ENCODE data around the gene SCAI. TPM values are rescaled to one million over a fixed set of nuclear protein-coding genes. Genes with fewer than 3 reads are reported as not detected.

Gene SCAI
- polyA plus RNA-seq (2012; ENCODE audit: insufficient read length, low read depth), result 2.1 TPM

DNA sequence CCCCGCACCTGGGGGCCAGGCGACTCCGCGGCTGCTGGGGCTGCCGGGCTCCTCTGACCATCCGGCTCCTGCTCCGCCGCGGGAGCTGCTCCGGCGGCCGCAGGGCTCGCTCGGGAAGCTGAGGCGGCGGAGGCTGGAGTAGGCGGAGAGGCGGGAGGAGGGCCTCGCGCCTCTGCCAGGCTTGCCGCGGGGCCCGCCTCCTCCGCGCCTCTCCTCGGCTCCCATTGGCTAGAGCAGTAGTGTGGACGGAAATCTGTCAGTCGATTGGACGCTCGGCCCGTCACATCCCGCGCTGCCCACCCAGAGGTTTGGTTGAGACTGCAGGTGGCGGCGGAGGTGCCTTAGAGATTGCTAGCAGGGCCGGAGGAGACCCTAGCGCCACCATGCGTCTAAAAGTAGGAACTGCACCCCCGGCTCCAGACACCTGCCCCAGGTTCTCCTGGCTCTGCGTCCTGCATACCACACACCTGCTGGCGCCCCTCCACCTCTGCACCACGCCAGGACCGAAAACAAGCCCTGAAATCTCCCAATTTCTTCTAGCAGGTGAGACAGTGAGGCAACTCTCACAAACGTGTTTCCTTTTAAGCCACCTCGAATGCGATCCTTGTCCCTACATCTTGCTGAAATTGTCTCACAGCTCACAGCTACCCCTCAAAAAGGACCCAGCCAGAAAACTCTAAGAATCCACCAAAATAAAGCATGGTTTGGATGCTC is at the start of gene SCAI:
Gene SCAI, minus strand, starts transcription at position 152 of the 714 bp plus-strand sequence. Its CDS starts 91 bp downstream, at position 61.
- TF ChIP-seq POLR2AphosphoS5 (IDR thresholded peaks at IDR 0.05; ENCODE audit: low read depth, low read length), result peak; percentile 58; the same call in 1 of the 2 replicates
- TF ChIP-seq SIN3A (IDR thresholded peaks at IDR 0.05; ENCODE audit: borderline replicate concordance, insufficient read depth, low read length), result no peak

GRCh38 chr9:125190361-125190801 is 47.1 kb upstream of the SCAI start:
- TF ChIP-seq POLR2AphosphoS5 (IDR thresholded peaks at IDR 0.05; ENCODE audit: low read depth, low read length), result no peak
- TF ChIP-seq REST (IDR thresholded peaks at IDR 0.05; ENCODE audit: insufficient read depth in 1 of 2, low read depth in 2 of 2, low read length in 2 of 2), result no peak
- no peak for TF ChIP-seq FOXP2 (optimal IDR thresholded peaks at IDR 0.05; ENCODE audit: borderline replicate concordance, extremely low read depth, extremely low read length, insufficient read depth)
- TF ChIP-seq SIN3A (IDR thresholded peaks at IDR 0.05; ENCODE audit: borderline replicate concordance, insufficient read depth, low read length), result no peak
- no peak for TF ChIP-seq TAF1 (IDR thresholded peaks at IDR 0.05; ENCODE audit: borderline replicate concordance, insufficient read depth, low read length)

- TF ChIP-seq REST (IDR thresholded peaks at IDR 0.05; ENCODE audit: insufficient read depth in 1 of 2, low read depth in 2 of 2, low read length in 2 of 2) (peak in 1 of 2 experiments; percentile 10; a peak in 1 of 4 replicates), SIN3A (IDR thresholded peaks at IDR 0.05; ENCODE audit: borderline replicate concordance, insufficient read depth, low read length) (no peak), FOXP2 (optimal IDR thresholded peaks at IDR 0.05; ENCODE audit: borderline replicate concordance, extremely low read depth, extremely low read length, insufficient read depth) (peak; percentile 59), POLR2AphosphoS5 (IDR thresholded peaks at IDR 0.05; ENCODE audit: low read depth, low read length) (peak; percentile 66), TAF1 (IDR thresholded peaks at IDR 0.05; ENCODE audit: borderline replicate concordance, insufficient read depth, low read length) (0 out of 2 replicates have a peak, but pooled peaks have one; percentile 51)
These were observed 46.3 kb upstream of the SCAI start, which contains the start of gene PPP6C for GRCh38 chr9:125189361-125190289. Gene PPP6C (minus strand): TSS chr9:125189803. CDS start chr9:125189718, 85 bp downstream.

DNA sequence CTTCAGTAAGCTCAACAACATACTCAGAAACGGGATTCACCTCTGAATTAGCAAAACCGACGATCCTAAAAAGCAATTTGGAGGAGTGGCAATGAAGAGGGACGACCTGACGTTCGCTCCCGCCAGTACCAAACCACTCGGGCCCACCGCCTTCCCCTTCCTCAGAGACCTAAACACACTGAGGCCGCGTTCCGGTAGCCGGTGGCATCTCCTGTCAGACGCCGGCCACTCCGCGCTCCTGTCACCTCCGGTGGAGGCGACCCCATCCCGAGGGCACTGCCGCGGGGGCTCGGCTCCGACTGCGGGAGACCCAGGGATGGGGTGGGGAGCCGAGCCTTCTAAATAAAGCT is 45.7 kb upstream of the SCAI start:
- TF ChIP-seq SIN3A (IDR thresholded peaks at IDR 0.05; ENCODE audit: borderline replicate concordance, insufficient read depth, low read length) (no peak), REST (IDR thresholded peaks at IDR 0.05; ENCODE audit: insufficient read depth in 1 of 2, low read depth in 2 of 2, low read length in 2 of 2) (no peak), TAF1 (IDR thresholded peaks at IDR 0.05; ENCODE audit: borderline replicate concordance, insufficient read depth, low read length) (no peak), POLR2AphosphoS5 (IDR thresholded peaks at IDR 0.05; ENCODE audit: low read depth, low read length) (no peak), FOXP2 (optimal IDR thresholded peaks at IDR 0.05; ENCODE audit: borderline replicate concordance, extremely low read depth, extremely low read length, insufficient read depth) (no peak)

DNA sequence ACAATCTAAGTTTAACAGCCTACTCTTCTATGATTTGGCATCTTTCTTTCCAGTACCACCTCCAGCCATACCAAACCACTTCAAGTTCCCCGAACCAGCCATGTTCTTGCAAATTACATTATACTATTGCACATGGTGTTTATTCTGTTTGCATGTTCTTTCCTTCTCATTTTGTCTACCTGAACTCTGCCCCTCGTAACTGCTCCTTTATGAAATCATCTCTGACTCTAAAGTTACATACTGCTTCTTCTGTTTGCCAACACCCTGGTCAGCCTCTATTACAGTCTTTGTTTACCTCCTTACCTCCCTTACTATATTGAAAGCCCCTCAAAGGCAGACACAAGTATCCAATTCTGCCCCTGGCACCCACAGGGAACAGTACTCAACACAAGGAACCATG is 40.2 kb upstream of the SCAI start:
- TF ChIP-seq TAF1 (IDR thresholded peaks at IDR 0.05; ENCODE audit: borderline replicate concordance, insufficient read depth, low read length) (no peak), SIN3A (IDR thresholded peaks at IDR 0.05; ENCODE audit: borderline replicate concordance, insufficient read depth, low read length) (no peak), POLR2AphosphoS5 (IDR thresholded peaks at IDR 0.05; ENCODE audit: low read depth, low read length) (no peak), REST (IDR thresholded peaks at IDR 0.05; ENCODE audit: insufficient read depth in 1 of 2, low read depth in 2 of 2, low read length in 2 of 2) (no peak), FOXP2 (optimal IDR thresholded peaks at IDR 0.05; ENCODE audit: borderline replicate concordance, extremely low read depth, extremely low read length, insufficient read depth) (no peak)
